SH-SY5Y (cell line): Measurements from ENCODE around the gene ANKRD50.

Source experiments
- GATA2 ChIP-seq: IDR thresholded peaks from 2 replicates; pipeline ENCODE4 v1.6.1; 2011; ENCODE audit warnings: mild to moderate bottlenecking, low read depth, low read length
- GATA3 ChIP-seq: IDR thresholded peaks from 2 replicates; pipeline ENCODE4 v1.6.1; 2011; ENCODE audit warnings: low read depth, mild to moderate bottlenecking, low read length, moderate library complexity

DNA sequence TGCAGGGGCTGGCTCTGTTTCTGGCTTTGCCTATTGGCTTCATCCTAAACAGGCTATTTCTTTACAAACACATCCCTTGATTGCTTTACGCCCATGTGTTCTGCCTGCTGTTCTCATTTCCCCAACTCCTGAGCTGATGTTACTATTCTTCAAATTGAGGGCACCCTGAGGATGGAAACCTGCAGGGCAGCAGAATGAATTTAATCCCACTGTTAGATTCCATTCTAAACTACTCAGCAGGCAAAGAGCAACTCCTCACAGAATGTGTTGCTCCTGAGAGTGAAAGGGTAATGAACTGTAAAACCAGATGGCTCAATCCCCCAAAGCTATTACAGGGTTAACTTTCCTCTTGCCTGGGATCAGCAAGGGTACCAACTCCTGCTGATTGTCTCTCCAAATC lies 75.7 kb downstream of the ANKRD50 start:
- no peak for TF ChIP-seq GATA2
- no peak for TF ChIP-seq GATA3
